Measurements from ENCODE around the gene ZFYVE9. TPM values are rescaled to one million over a fixed set of nuclear protein-coding genes. Genes with fewer than 3 reads are reported as not detected.
"Not testable (repeated sequence)": the region's sequence is repeated elsewhere in the genome, so short reads cannot be mapped to it uniquely, and the experiment has no call there.

ZFYVE9 gene
- total RNA-seq, 4 donors from 2014 or later = 25.6 to 95.0 (median 48.3) TPM

DNA sequence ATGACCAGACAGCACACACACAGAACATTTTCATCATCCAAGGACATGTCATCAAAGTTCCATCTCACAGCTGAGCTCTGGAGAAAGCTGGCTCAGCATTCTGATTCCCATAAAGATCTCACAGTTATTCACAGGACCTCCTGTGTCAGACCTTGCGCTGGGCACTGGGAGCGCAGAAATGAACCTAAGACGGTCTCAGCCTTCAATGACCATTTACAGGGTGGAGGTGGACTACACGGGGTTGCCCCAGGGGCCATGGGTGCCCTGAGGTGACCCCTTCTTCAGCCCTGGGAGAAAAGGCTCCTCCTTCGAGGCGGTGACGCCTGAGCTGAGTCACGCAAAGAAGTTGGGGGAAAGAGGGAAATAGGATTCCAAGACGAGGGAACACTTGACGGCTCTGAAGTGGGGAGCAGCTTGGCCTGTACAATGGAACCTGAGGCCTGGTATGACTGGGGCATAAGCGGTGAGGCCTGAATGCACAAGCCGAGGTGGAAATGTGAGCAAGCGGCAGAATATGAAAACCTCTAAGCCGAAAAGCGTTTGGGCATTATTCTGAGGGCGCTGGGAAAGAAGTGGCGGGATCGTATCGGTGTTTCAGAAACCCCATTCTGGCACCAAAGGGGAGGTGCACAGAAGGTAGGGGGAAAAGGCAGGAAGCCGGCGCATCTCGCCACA lies 223.3 kb downstream of the ZFYVE9 start:
- Histone ChIP-seq H3K4me1 (no peaks in the 10 kb centered on the region), H3K4me3 (peak overlapping the region; percentile 66 to 70), H3K27ac (peak overlapping the region; percentile 79 to 82), H3K36me3 (no peaks in the 10 kb centered on the region), H3K27me3 (no peaks in the 10 kb centered on the region), H3K9me3 (no peaks in the 10 kb centered on the region)
- intact Hi-C loops (cut with DNase I; ENCODE audit: low total_unique reads) = no loop called here
- peak; percentile 51 to 58 for DNase-seq
- TF ChIP-seq CTCF (IDR thresholded peaks at IDR 0.05) = no peak
- TF ChIP-seq POLR2A (IDR thresholded peaks at IDR 0.05) = no peak

DNA sequence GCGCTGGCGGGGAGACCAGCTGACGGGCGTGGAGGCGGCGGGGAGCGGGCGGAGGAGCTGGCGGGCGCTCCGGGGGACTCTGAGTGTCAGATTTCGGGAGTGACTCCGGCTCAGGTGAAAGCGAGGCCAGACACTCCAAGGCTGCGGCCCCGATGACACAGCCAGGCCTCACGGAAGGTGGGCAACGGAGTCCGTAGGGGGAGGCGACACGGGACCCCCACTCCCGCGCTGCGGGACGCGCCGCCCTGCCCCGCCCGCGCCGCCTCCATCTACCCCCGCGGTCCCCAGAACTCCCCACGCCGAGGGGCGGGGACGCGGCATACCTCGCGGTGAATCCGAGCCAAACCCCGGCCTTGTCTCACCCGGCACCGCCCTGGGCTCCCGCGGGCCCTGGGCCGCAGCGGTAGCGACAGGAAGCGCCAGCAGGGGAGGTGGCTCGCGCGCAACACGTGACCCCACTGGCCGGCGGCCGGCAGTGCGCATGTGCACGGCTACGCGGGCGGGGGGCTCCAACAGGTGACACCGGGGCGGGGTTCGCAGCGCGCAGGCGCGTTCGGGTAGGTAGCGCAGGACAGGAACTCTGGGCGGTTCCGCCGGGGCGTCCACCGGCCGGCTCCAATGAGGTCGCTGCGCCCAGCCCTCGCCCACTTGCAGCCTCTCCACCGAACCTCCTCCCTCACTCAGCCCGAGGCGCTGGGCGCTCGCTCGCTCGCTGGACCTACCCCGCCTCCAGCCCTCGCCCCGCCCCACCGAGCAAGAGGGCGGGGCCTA lies 224.0 kb downstream of the ZFYVE9 start, which contains the start of gene CC2D1B:
CC2D1B (minus strand) TSS at position 460 of the 771 bp plus-strand sequence. CDS start 1,585 bp downstream, outside the sequence.
- Histone ChIP-seq H3K27ac (peak within 1 kb of the TSS; percentile 79 to 82), H3K36me3 (no peaks in the 10 kb centered on the region), H3K4me3 (peak within 1 kb of the TSS; percentile 66 to 70), H3K4me1 (no peaks in the 10 kb centered on the region), H3K27me3 (no peaks in the 10 kb centered on the region), H3K9me3 (no peaks in the 10 kb centered on the region)
- intact Hi-C loops (cut with DNase I; ENCODE audit: low total_unique reads) = no loop called here
- peak; percentile 97 for DNase-seq
- TF ChIP-seq CTCF (IDR thresholded peaks at IDR 0.05) = peak in 3 of 4 experiments; percentile 19 to 65 (median 44)
- peak; percentile 41 to 94 for TF ChIP-seq POLR2A (IDR thresholded peaks at IDR 0.05)

DNA sequence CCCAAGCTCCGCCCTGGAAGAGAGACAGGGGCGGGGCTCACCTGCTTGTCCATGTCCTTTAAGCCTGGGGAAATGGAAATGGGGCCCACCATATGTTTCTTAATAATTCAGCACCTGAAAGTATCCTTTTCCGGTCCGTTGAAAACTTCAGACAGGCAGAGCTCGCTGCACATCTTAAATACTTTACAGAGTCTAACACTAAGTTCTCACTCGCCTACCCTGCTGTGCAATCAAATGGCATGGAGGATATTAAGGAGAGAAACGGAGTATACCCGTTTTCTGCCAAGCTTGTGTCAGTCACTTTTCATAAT lies 224.6 kb downstream of the ZFYVE9 start:
- peak overlapping the region; percentile 66 to 70 for H3K4me3 ChIP-seq
- DNase-seq = no peak
- no peaks in the 10 kb centered on the region for H3K9me3 ChIP-seq
- peak overlapping the region; percentile 79 to 82 for H3K27ac ChIP-seq
- no peaks in the 10 kb centered on the region for H3K36me3 ChIP-seq
- intact Hi-C loops (cut with DNase I; ENCODE audit: low total_unique reads) = no loop called here
- no peaks in the 10 kb centered on the region for H3K4me1 ChIP-seq
- H3K27me3 ChIP-seq = no peaks in the 10 kb centered on the region
- TF ChIP-seq POLR2A (IDR thresholded peaks at IDR 0.05) = no peak

GRCh38 chr1:52367272-52367671 lies 225.4 kb downstream of the ZFYVE9 start:
- no peaks in the 10 kb centered on the region for H3K27me3 ChIP-seq
- intact Hi-C loops (cut with DNase I; ENCODE audit: low total_unique reads) = no loop called here
- TF ChIP-seq CTCF (IDR thresholded peaks at IDR 0.05) = no peak
- no peak for TF ChIP-seq POLR2A (IDR thresholded peaks at IDR 0.05)
- H3K9me3 ChIP-seq = no peaks in the 10 kb centered on the region
- H3K27ac ChIP-seq = no peak overlapping the region
- no peaks in the 10 kb centered on the region for H3K4me1 ChIP-seq
- H3K36me3 ChIP-seq = no peaks in the 10 kb centered on the region
- H3K4me3 ChIP-seq = no peak overlapping the region
- no peak for DNase-seq

- Histone ChIP-seq H3K27ac (no peak overlapping the region), H3K4me3 (peak overlapping the region; percentile 13 to 23), H3K4me1 (no peaks in the 10 kb centered on the region), H3K9me3 (no peaks in the 10 kb centered on the region), H3K36me3 (no peaks in the 10 kb centered on the region), H3K27me3 (no peaks in the 10 kb centered on the region)
- intact Hi-C loops (cut with DNase I; ENCODE audit: low total_unique reads) = no loop called here
- DNase-seq = no peak
- TF ChIP-seq POLR2A (IDR thresholded peaks at IDR 0.05) (no peak), CTCF (IDR thresholded peaks at IDR 0.05) (no peak)
These were observed 226.7 kb downstream of the ZFYVE9 start for GRCh38 chr1:52368383-52369172.

DNA sequence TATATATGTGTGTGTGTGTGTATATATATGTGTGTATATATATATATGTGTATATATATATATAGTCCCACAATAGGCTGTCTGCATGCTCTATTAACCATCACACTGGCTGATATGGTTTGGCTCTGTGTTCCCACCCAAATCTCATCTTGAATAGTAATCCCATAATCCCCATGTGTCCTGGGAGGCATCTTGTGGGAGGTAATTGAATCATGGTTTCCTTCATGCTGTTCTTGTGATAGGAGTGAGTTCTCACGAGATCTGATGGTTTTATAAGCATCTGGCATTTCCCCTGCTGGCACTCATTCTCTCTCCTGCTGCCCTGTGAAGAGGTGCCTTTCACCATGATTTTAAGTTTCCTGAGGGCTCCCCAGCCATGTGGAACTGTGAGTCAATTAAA lies 228.0 kb downstream of the ZFYVE9 start:
- H3K9me3 ChIP-seq; DNase-seq; H3K27me3 ChIP-seq; H3K4me3 ChIP-seq; H3K36me3 ChIP-seq; H3K4me1 ChIP-seq; intact Hi-C loops (cut with DNase I; ENCODE audit: low total_unique reads); H3K27ac ChIP-seq: not testable (repeated sequence)
